ENCODE data around the gene SCUBE1. TPM values are rescaled to one million over a fixed set of nuclear protein-coding genes. Genes with fewer than 3 reads are reported as not detected.

The SCUBE1 gene
- total and polyA plus RNA-seq, 2 of the 8 experiments (the other 6 are each of a cell fraction or from before 2014, with no cell fraction given) = 2.3 to 4.9 TPM

DNA sequence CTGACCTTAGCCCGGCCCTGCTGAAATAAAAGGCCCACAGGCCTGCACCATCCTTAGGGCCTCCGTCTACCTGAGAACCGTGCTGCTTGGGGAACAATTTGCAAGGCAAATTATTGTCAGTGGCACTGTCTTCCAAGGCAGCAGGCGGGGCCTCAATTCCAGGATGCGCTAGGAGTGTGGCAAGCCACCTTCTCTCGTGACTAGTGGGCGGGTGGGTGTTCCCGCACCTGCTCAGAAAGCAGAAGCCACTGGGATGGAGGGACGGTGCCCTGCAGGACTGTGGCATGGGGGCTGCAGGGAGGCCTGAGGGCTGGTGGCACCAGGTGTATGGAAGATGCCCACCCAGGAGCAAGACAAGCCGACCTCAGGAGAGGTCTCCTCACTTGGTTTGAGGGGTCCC lies 97.5 kb downstream of the SCUBE1 start:
- Histone ChIP-seq H3K14ac (ENCODE audit: insufficient read length) (no peak overlapping the region), H3K27ac (ENCODE audit: low read depth, low read length) (no peak overlapping the region), H3K4ac (replicated peaks; ENCODE audit: insufficient read length, low read depth, low read length) (no peak overlapping the region), H4K8ac (ENCODE audit: extremely low read depth, insufficient read depth, low read length) (no peak overlapping the region), H3K9ac (replicated peaks in 1 of 4; ENCODE audit: extremely low read depth in 1 of 4, low read depth in 3 of 4, low read length in 3 of 4) (no peak overlapping the region), H3K36me3 (ENCODE audit: control insufficient read depth in 2 of 4, insufficient read depth in 4 of 4, low read length in 3 of 4) (no peaks in the 10 kb centered on the region), H4K20me1 (replicated peaks in 1 of 2; ENCODE audit: control insufficient read depth in 1 of 2, insufficient read depth in 2 of 2, low read length in 2 of 2) (no peaks in the 10 kb centered on the region), H3K4me2 (ENCODE audit: insufficient read depth in 1 of 2, low read depth in 2 of 2, low read length in 2 of 2) (no peak overlapping the region), H4K91ac (replicated peaks; ENCODE audit: insufficient read length, low read length) (no peak overlapping the region), H3K9me3 (ENCODE audit: insufficient read depth in 2 of 2, low read depth in 1 of 2, low read length in 1 of 2) (no peaks in the 10 kb centered on the region), H2BK20ac (ENCODE audit: low read length) (no peak overlapping the region), H3K27me3 (replicated peaks in 1 of 4; ENCODE audit: control insufficient read depth in 3 of 4, extremely low read depth in 1 of 4, insufficient read depth in 3 of 4, low read length in 3 of 4) (no peaks in the 10 kb centered on the region), H3K4me3 (ENCODE audit: extremely low read depth in 1 of 4, insufficient read depth in 2 of 4, low read depth in 3 of 4, low read length in 4 of 4) (no peak overlapping the region), H3K79me1 (ENCODE audit: low read depth, low read length) (no peaks in the 10 kb centered on the region), H3K4me1 (replicated peaks in 1 of 4; ENCODE audit: control insufficient read depth in 3 of 4, insufficient read depth in 4 of 4, low read length in 3 of 4) (no peaks in the 10 kb centered on the region; a peak in 1 of 7 replicates), H2BK5ac (ENCODE audit: low read depth, low read length) (no peak overlapping the region), H2AFZ (ENCODE audit: low read length) (no peak overlapping the region), H2BK12ac (ENCODE audit: low read depth, low read length) (no peak overlapping the region), H3K23ac (ENCODE audit: insufficient read length) (no peak overlapping the region), H3K18ac (ENCODE audit: extremely low read depth, low read length) (no peak overlapping the region), H3K79me2 (ENCODE audit: control insufficient read depth in 1 of 2, insufficient read depth in 2 of 2, low read length in 2 of 2) (no peaks in the 10 kb centered on the region), H2BK120ac (replicated peaks; ENCODE audit: low read depth, low read length) (no peak overlapping the region), H3K23me2 (ENCODE audit: low read depth, low read length) (0 out of 2 replicates have a peak, but pooled peaks cover 1% of the 10 kb centered on the region), H4K5ac (ENCODE audit: insufficient read length, low read depth, low read length) (no peak overlapping the region), H3K56ac (replicated peaks; ENCODE audit: insufficient read length, low read depth, low read length) (no peak overlapping the region), H2AK5ac (ENCODE audit: low read depth, low read length) (no peak overlapping the region), H2BK15ac (ENCODE audit: low read length) (no peak overlapping the region)
- FAIRE-seq (no peak), DNase-seq (ENCODE audit: low read depth in 1 of 2, low spot score in 2 of 2) (no peak)
- ChIA-PET CTCF (ENCODE audit: partially characterized antibody) (interaction anchor here (2.8 to 7.0 kb wide), 3 partner anchors 15 to 101 kb away, joined by 11 to 71 read pairs (median 63); no protein-coding TSS in a partner anchor), POLR2A (ENCODE audit: partially characterized antibody) (no interaction called here)
- WGBS, 2 experiments (ENCODE audit: extremely low coverage in 1 of 2, insufficient coverage in 1 of 2, insufficient read length in 1 of 2, insufficient replicate concordance in 2 of 2, low coverage in 1 of 2, low lambda C conversion rate in 2 of 2, missing lambda C conversion rate in 1 of 2) = 80% methylated on average over 10 of the region's 10 CpGs; no CpG with 5 or more reads in 1 of the 2 experiments
- TF ChIP-seq SUZ12 (IDR thresholded peaks at IDR 0.05; ENCODE audit: low read length) = no peak
- no peak for TF ChIP-seq RBBP5 (IDR thresholded peaks at IDR 0.05; ENCODE audit: borderline replicate concordance, low read depth, low read length)
- TF ChIP-seq, protein P1, sequence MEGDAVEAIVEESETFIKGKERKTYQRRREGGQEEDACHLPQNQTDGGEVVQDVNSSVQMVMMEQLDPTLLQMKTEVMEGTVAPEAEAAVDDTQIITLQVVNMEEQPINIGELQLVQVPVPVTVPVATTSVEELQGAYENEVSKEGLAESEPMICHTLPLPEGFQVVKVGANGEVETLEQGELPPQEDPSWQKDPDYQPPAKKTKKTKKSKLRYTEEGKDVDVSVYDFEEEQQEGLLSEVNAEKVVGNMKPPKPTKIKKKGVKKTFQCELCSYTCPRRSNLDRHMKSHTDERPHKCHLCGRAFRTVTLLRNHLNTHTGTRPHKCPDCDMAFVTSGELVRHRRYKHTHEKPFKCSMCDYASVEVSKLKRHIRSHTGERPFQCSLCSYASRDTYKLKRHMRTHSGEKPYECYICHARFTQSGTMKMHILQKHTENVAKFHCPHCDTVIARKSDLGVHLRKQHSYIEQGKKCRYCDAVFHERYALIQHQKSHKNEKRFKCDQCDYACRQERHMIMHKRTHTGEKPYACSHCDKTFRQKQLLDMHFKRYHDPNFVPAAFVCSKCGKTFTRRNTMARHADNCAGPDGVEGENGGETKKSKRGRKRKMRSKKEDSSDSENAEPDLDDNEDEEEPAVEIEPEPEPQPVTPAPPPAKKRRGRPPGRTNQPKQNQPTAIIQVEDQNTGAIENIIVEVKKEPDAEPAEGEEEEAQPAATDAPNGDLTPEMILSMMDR (IDR thresholded peaks at IDR 0.05; ENCODE audit: control extremely low read depth in 1 of 3, insufficient read depth in 1 of 3, low read depth in 1 of 3, low read length in 3 of 3) = no peak
- no peak for TF ChIP-seq TEAD4 (IDR thresholded peaks at IDR 0.05; ENCODE audit: low read depth, low read length)
- TF ChIP-seq CBX5 (IDR thresholded peaks at IDR 0.05; ENCODE audit: low read depth, low read length) = no peak
- no peak for TF ChIP-seq ASH2L (IDR thresholded peaks at IDR 0.05; ENCODE audit: low read length)
- TF ChIP-seq GTF2F1 (IDR thresholded peaks at IDR 0.05; ENCODE audit: borderline replicate concordance, low read depth, low read length) = no peak
- TF ChIP-seq SAP30 (IDR thresholded peaks at IDR 0.05; ENCODE audit: insufficient read depth, insufficient replicate concordance, low read length) = no peak
- no peak for TF ChIP-seq TCF12 (IDR thresholded peaks at IDR 0.05; ENCODE audit: low read depth, low read length)
- no peak for TF ChIP-seq PHF8 (conservative IDR thresholded peaks at IDR 0.05; ENCODE audit: low read depth, low read length)
- no peak for TF ChIP-seq EGR1 (IDR thresholded peaks at IDR 0.05; ENCODE audit: borderline replicate concordance, low read depth, low read length)
- TF ChIP-seq TAF1 (IDR thresholded peaks at IDR 0.05; ENCODE audit: low read depth, low read length) = no peak
